Jurkat, Clone E6-1 (cell line): ENCODE measurements around the gene UBR3.
"Not testable (repeated sequence)": the region's sequence is repeated elsewhere in the genome, so short reads cannot be mapped to it uniquely, and the experiment has no call there.

Experiments
- DNase-seq: peaks from one replicate; pipeline ENCODE4 v3.0.0-alpha.2; 2011; ENCODE audit warnings: low read depth, low spot score
- H3K4me3 ChIP-seq: 2 replicates; pipeline ENCODE4 v1.5.1; 2011; ENCODE audit warnings: mild to moderate bottlenecking, low read length, control low read depth, moderate library complexity

Gene UBR3

DNA sequence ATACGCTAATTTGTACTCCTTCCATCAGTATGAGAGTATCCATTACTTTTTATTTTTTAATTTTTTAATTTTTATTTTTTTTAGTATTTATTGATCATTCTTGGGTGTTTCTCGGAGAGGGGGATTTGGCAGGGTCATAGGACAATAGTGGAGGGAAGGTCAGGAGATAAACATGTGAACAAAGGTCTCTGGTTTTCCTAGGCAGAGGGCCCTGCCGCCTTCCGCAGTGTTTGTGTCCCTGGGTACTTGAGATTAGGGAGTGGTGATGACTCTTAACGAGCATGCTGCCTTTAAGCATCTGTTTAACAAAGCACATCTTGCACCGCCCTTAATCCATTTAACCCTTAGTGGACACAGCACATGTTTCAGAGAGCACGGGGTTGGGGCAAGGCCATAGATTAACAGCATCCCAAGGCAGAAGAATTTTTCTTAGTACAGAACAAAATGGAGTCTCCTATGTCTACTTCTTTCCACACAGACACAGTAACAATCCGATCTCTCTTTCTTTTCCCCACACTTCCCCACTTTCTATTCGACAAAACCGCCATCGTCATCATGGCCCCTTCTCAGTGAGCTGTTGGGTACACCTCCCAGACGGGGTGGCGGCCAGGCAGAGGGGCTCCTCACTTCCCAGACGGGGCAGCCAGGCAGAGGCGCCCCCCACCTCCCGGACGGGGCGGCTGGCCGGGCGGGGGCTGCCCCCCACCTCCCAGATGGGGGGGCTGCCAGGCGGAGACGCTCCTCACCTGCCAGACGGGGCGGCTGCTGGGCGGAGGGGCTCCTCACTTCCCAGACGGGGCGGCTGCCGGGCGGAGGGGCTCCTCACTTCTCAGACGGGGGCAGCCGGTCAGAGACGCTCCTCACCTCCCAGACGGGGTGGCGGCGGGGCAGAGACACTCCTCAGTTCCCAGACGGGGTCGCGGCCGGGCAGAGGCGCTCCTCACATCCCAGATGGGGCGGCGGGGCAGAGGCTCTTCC, 28.3 kb downstream of the UBR3 start:
- not testable (repeated sequence) for DNase-seq, H3K4me3 ChIP-seq

- H3K4me3 ChIP-seq = no peak overlapping the region
These were observed 32.2 kb downstream of the UBR3 start for GRCh38 chr2:169859423-169859822.

GRCh38 chr2:169860149-169860548, 32.9 kb downstream of the UBR3 start:
- H3K4me3 ChIP-seq = no peak overlapping the region
- no peak for DNase-seq

More at GRCh38 chr2:169859423-169859822, 32.2 kb downstream of the UBR3 start:
- DNase-seq = no peak

DNA sequence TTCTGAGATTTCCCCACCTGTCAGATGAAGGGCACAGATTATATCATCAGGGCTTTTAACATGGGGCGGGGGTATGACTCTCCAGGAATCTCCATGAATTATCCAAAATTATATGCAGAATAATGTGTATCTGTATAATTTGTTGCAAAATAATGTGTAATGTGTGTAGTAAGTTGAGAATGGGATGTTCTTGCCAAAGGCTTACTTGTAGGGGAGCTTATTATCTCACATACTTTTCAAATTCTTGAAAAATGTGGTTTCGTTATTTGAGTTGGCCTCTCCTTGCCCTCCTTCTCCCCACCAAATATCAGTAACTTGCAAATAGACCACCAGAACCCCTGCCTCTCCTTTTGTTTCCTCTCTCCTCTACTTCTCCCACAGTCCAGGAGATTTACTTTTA, 35.6 kb downstream of the UBR3 start:
- DNase-seq = no peak

DNA sequence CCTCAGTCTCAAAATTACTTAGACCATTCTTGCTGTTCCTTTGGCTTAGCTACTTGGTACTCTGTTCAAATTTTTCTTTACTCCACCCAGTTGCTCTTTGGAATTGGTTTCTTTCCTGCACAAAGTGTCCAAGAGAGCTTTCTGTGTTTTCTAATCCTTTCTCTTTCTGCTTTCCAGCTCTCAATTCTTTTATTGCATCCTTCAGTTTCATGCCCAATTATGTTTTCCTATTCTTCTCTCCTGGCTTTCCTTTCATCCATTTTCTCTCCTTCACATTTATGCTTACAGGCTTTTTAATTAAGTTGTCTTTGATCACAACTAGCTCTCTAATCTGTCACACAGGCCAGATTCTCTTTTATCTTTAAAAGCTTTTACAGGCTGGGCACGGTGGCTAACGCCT, 38.2 kb downstream of the UBR3 start:
- DNase-seq = no peak
- H3K4me3 ChIP-seq = no peak overlapping the region

More for the DNA sequence above, 35.6 kb downstream of the UBR3 start:
- no peak overlapping the region for H3K4me3 ChIP-seq

DNA sequence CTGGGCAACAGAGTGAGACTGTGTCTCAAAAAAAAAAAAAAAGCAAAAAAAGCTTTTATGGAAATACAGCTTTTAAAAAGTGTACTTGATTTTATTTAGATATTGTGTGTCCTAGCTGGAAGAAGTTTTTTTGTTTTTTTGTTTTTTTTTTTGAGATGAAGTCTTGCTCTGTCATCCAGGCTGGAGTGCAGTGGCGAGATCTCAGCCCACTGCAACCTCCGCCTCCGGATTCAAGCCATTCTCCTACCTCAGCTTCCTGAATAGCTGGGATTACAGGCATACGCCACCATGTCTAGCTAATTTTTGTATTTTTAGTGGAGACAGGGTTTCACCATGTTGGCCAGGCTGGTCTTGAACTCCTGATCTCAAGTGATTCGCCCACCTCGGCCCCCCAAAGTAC, 39.0 kb downstream of the UBR3 start:
- not testable (repeated sequence) for DNase-seq, H3K4me3 ChIP-seq

DNA sequence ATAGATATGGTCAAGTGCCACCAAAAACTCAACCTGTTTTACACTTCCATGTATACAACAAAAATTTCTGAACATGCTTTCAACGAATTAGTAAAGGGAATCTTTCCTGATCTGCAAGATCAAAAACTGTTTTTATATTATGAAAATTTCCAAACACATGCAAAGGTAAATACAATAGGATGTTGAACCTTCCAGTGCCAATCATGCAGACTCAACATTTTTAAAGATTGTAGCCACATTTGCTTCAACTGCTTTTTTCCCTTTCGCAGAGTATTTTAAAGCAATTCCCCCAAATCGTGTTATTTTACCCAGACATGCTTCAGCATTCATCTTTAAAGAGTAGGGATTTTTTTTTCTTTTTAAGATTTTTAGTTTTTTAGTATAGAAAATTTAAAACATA, 40.3 kb downstream of the UBR3 start:
- DNase-seq = no peak
- no peak overlapping the region for H3K4me3 ChIP-seq

GRCh38 chr2:169868951-169869350, 41.7 kb downstream of the UBR3 start:
- no peak for DNase-seq

GRCh38 chr2:169871369-169871768, 44.1 kb downstream of the UBR3 start:
- DNase-seq, H3K4me3 ChIP-seq: not testable (repeated sequence)

More at GRCh38 chr2:169868951-169869350, 41.7 kb downstream of the UBR3 start:
- no peak overlapping the region for H3K4me3 ChIP-seq

DNA sequence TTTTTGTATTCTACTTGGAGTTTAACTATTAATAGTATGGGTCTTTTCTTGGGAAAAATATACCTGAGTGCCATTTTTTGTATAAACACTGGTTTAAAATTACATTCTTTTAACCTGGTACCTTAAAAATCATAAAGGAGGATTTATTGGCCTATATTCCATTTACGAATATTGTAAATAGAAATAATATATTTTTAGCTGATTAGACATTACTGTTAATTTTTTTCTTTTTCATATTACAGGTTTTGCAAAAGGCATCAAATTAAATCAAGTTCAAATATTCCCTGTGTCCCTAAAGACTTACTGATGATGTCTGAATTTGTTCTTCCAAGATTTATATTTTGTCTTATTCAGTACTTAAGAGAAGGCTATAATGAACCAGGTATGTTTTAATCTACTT, 44.7 kb downstream of the UBR3 start:
- DNase-seq = no peak
- no peak overlapping the region for H3K4me3 ChIP-seq

DNA sequence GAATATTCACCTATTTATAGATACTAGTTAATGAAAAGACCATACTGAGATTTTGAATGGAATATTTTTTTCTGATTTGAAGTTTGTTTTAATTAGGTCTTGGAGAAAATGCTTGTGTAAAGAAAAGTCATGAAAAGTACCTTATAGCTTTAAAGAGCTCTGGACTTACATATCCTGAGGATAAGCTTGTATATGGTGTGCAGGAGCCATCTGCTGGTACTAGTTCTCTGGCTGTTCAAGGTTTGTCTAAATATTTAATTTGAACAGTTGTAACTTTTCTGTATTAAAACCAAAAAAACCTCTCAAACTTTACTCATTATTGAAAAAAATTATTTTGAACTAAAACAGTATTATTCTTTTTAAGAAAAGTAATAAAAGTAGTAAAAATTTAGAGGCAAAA, 50.1 kb downstream of the UBR3 start:
- peak; percentile 25 for DNase-seq
- H3K4me3 ChIP-seq = no peak overlapping the region

DNA sequence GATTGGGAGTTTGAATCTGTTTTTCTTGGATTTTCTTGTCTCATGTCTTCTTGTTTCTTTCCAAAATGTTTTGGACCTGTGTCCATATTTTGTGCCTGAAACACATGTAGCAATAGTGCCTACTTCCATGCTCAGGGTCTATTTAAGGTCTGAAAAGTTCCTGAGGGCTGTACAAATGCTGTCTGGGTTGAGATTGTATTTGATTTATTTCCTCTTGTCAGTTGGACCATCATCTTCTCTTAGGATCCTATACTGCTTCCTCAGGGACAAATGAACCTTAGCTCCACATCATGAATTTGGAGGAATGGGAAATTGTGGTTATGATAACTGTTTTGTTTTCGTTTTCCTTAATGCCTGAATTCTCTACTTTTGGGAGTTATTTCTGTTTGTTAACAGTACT, 59.9 kb downstream of the UBR3 start:
- no peak for DNase-seq
- H3K4me3 ChIP-seq = no peak overlapping the region

- no peak for DNase-seq
- H3K4me3 ChIP-seq = no peak overlapping the region
These were observed 64.5 kb downstream of the UBR3 start for GRCh38 chr2:169891593-169892298.

- no peak for DNase-seq
- no peak overlapping the region for H3K4me3 ChIP-seq
These were observed 65.7 kb downstream of the UBR3 start for GRCh38 chr2:169892951-169893350.

GRCh38 chr2:169895294-169895985, 68.2 kb downstream of the UBR3 start:
- no peak for DNase-seq
- H3K4me3 ChIP-seq = no peak overlapping the region

GRCh38 chr2:169897834-169898233, 70.6 kb downstream of the UBR3 start:
- no peak overlapping the region for H3K4me3 ChIP-seq
- DNase-seq = no peak

- not testable (repeated sequence) for H3K4me3 ChIP-seq, DNase-seq
These were observed 72.8 kb downstream of the UBR3 start for GRCh38 chr2:169900103-169900502.

DNA sequence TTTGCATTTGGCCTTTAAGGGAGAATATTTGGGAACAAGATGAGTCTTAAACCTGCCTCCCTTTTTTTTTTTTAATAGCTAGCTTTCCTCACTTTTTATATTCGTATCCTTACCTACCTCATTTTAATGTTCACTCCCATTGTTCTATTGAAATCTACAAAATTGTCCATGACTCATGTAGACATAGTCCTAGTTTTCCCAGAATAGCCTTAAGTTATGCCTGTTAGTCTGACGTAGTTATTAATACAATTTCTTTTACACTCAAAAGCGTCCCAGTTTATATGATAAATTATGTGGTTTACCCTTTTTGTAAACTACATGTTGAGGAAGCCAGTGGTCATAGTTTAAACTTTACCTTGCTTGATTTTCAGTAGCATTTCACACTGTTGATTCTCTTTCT, 73.4 kb downstream of the UBR3 start:
- H3K4me3 ChIP-seq = no peak overlapping the region
- no peak for DNase-seq

DNA sequence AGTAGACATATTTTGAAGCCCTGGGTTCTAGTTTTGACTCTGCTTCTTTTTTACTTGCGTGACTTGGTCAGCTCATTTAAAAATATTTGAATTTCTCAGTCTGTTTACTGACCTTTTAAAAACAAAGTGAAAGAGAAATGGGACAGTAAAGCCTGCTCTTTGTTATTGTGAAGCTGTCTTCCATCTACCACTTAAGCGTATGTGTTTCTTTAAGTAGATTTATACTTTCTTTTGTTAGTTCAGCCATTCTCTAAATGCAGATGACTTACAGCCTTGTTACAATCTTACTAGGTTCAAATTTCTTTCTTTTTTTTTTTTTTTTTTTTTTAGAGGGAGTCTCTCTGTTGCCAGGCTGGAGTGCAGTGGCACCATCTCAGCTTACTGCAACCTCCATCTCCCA, 79.5 kb downstream of the UBR3 start:
- H3K4me3 ChIP-seq = no peak overlapping the region
- no peak for DNase-seq

DNA sequence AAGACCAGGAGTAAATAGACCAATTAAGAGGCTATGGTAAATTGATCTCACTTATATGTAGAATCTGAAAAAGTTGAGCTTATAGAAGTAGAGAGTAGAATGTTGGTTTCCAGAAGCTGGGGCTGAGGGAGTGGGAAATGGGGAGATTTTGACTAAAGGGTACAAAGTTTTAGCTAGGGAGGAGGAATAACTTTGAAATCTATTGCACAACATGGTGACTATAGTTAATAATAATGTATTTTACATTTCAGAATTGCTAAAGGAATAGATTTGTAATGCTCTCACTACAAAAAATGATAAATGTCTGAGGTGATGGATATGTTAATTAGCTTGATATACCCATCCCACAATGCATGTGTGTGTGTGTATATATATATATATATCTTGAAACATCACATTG, 82.1 kb downstream of the UBR3 start:
- H3K4me3 ChIP-seq = no peak overlapping the region
- no peak for DNase-seq
